ENCODE data around the gene HMCN2. TPM values are rescaled to one million over a fixed set of nuclear protein-coding genes. Genes with fewer than 3 reads are reported as not detected.

HMCN2 gene
- total RNA-seq, 1 experiment from 2014 or later: 8.6 TPM

DNA sequence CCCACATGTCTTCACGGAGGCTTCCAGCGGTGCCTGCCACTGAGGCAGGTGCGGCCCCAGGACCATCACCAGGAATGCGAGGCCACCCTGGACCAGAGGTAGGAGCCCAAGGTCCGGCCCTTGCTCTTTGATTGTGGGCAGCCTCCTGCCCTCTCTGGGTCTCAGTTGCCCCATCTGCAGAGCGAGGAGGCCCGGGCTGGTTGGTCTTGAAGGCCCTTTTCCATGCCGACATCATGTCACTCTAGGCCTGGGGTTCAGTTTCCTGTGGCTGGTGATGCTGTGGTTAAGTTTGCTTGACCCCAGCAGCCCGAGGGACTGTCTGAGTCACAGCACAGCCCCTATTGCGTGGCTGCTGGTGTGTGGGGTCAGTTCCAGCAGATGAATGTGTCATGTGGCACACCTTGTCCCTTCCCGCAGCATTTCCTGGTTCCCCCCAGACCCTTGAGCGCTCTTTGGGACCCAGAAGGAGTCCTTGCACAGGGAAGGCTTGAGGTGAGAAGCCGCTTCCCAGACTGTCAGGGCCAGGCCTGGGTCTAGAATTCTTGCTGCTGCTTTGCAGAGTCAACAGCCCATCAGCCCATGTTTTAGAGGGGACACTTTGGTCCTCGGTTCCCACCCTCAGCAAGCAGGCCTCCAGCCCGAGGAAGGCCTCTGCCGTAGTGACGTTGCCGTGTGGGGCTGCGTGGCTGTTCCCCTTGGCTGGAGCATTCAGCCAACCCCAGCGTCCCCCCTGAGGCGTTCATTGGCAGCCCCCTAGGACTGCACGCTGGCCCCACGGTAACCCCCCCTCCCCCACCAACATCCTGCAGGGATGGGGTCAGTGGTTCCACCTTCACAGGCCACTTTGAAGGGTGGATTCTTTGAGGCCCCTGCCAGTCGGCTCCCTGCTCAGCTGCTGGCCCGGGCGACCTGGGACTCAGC lies 31.0 kb upstream of the HMCN2 start:
- Histone ChIP-seq H4K20me1 (ENCODE audit: control insufficient read depth, insufficient read depth, insufficient read length) (no peaks in the 10 kb centered on the region), H4K8ac (replicated peaks; ENCODE audit: insufficient read length, low read depth, low read length) (no peak overlapping the region), H3K27me3 (ENCODE audit: insufficient read depth, low read length) (no peaks in the 10 kb centered on the region), H2BK15ac (ENCODE audit: low read depth, low read length) (no peak overlapping the region), H2BK12ac (ENCODE audit: insufficient read length, low read depth, low read length) (no peak overlapping the region), H3K4ac (ENCODE audit: low read depth, low read length) (no peak overlapping the region), H3K23ac (ENCODE audit: insufficient read length, low read depth, low read length) (no peak overlapping the region), H3K27ac (ENCODE audit: insufficient read length, low read depth, low read length) (no peak overlapping the region), H3T11ph (ENCODE audit: low read length) (no peak overlapping the region), H3K4me1 (ENCODE audit: insufficient read depth, low read length) (no peaks in the 10 kb centered on the region), H3K79me1 (ENCODE audit: insufficient read depth, low read depth, low read length, poor library complexity, severe bottlenecking) (no peaks in the 10 kb centered on the region), H3K14ac (ENCODE audit: insufficient read depth, low read length) (no peak overlapping the region), H2BK5ac (ENCODE audit: insufficient read length, low read length) (no peak overlapping the region), H3K4me2 (ENCODE audit: insufficient read depth, insufficient read length, low read length) (no peak overlapping the region), H2AK5ac (ENCODE audit: insufficient read length, low read length) (no peak overlapping the region), H2BK20ac (ENCODE audit: low read depth, low read length, poor library complexity, severe bottlenecking) (no peak overlapping the region), H4K5ac (ENCODE audit: insufficient read length, low read depth, low read length) (no peak overlapping the region), H3K79me2 (ENCODE audit: insufficient read depth, low read length) (no peaks in the 10 kb centered on the region), H3K9ac (ENCODE audit: extremely low read depth, insufficient read length, low read length) (no peak overlapping the region), H3K56ac (ENCODE audit: insufficient read length, low read depth, low read length) (no peak overlapping the region), H3K23me2 (ENCODE audit: insufficient read length, low read depth, low read length, poor library complexity, severe bottlenecking) (no peaks in the 10 kb centered on the region), H3K18ac (ENCODE audit: insufficient read length, low read depth, low read length) (no peak overlapping the region), H4K91ac (ENCODE audit: insufficient read length, low read depth, low read length) (no peak overlapping the region), H2AFZ (ENCODE audit: low read length) (no peak overlapping the region), H2BK120ac (ENCODE audit: low read depth, low read length, poor library complexity, severe bottlenecking) (no peak overlapping the region), H3K9me3 (ENCODE audit: control insufficient read depth, low read depth, low read length) (no peaks in the 10 kb centered on the region)
- no peaks in the 10 kb centered on the region for H3K27me3 Mint-ChIP-seq (ENCODE audit: low read depth)
- peaks cover 9 to 19% (median 17%) of the 10 kb centered on the region in 3 experiments; a peak in 6 of 7 replicates for H3K36me3 Mint-ChIP-seq (ENCODE audit: insufficient read depth in 1 of 3, low read depth in 3 of 3)
- no peaks in the 10 kb centered on the region; a peak in 1 of 5 replicates for H3K9me3 Mint-ChIP-seq
- no CpG with 5 or more reads among the region's 26 CpGs for WGBS (ENCODE audit: extremely low coverage, insufficient read length, low lambda C conversion rate)
- TF ChIP-seq, protein P1, sequence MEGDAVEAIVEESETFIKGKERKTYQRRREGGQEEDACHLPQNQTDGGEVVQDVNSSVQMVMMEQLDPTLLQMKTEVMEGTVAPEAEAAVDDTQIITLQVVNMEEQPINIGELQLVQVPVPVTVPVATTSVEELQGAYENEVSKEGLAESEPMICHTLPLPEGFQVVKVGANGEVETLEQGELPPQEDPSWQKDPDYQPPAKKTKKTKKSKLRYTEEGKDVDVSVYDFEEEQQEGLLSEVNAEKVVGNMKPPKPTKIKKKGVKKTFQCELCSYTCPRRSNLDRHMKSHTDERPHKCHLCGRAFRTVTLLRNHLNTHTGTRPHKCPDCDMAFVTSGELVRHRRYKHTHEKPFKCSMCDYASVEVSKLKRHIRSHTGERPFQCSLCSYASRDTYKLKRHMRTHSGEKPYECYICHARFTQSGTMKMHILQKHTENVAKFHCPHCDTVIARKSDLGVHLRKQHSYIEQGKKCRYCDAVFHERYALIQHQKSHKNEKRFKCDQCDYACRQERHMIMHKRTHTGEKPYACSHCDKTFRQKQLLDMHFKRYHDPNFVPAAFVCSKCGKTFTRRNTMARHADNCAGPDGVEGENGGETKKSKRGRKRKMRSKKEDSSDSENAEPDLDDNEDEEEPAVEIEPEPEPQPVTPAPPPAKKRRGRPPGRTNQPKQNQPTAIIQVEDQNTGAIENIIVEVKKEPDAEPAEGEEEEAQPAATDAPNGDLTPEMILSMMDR (conservative IDR thresholded peaks at IDR 0.05): no peak
- no peak overlapping the region; a peak in 1 of 7 replicates for H3K27ac Mint-ChIP-seq
- no peak for DNase-seq
- H3K4me3 Mint-ChIP-seq: no peak overlapping the region
- peaks cover 7 to 30% of the 10 kb centered on the region in 2 experiments for H3K4me1 Mint-ChIP-seq

Measured in H9 (cell line).